HUES48 (cell line): ENCODE data around the gene OR2L8.

Source experiments
- H3K27ac ChIP-seq: one replicate; pipeline ENCODE4 v1.7.0; 2013; ENCODE audit warnings: low read depth, low read length, inconsistent platforms
- H3K27me3 ChIP-seq: 2 replicates; pipeline ENCODE4 v1.6.1; 2013; ENCODE audit warnings: mild to moderate bottlenecking, low read length; ENCODE audit not compliant: control insufficient read depth, insufficient read depth
- H3K36me3 ChIP-seq: 2 replicates; pipeline ENCODE4 v1.6.1; 2013; ENCODE audit warnings: low read length; ENCODE audit not compliant: control insufficient read depth, insufficient read depth
- H3K4me1 ChIP-seq: 2 replicates; pipeline ENCODE4 v1.6.1; 2013; ENCODE audit warnings: mild to moderate bottlenecking, low read length; ENCODE audit not compliant: control insufficient read depth, insufficient read depth
- H3K4me3 ChIP-seq: 2 replicates; pipeline ENCODE4 v1.5.1; 2013; ENCODE audit warnings: mild to moderate bottlenecking, low read depth, low read length
- H3K9ac ChIP-seq: 2 replicates; pipeline ENCODE4 v1.6.1; 2013; ENCODE audit warnings: mild to moderate bottlenecking, low read depth, low read length, moderate library complexity
- H3K9me3 ChIP-seq: 2 replicates; pipeline ENCODE4 v1.6.1; 2013; ENCODE audit warnings: low read length; ENCODE audit not compliant: control insufficient read depth, insufficient read depth

OR2L8 gene

GRCh38 chr1:247998811-247999210, 50.2 kb downstream of the OR2L8 start:
- H3K4me3 ChIP-seq = no peak overlapping the region
- no peak overlapping the region for H3K9ac ChIP-seq
- no peaks in the 10 kb centered on the region for H3K27me3 ChIP-seq
- H3K4me1 ChIP-seq = no peaks in the 10 kb centered on the region
- H3K27ac ChIP-seq = no peak overlapping the region
- no peaks in the 10 kb centered on the region for H3K36me3 ChIP-seq
- H3K9me3 ChIP-seq = peaks cover 94% of the 10 kb centered on the region
